Progenitor cell of endocrine pancreas (in vitro differentiated cells): Measurements from ENCODE around the gene FGFBP3. TPM values are rescaled to one million over a fixed set of nuclear protein-coding genes. Genes with fewer than 3 reads are reported as not detected.
A peak's percentile ranks its signal among the peaks of the same experiment; 100 is the strongest.

Source experiments
- DNase-seq: peaks from one replicate; pipeline ENCODE4 v3.0.0; 2021; ENCODE audit warnings: low spot score; ENCODE audit not compliant: unreplicated experiment
- H3K27ac Mint-ChIP-seq: 2 replicates; pipeline ENCODE4 v1.8.0; 2021; ENCODE audit warnings: mild to moderate bottlenecking, moderate library complexity, mixed read lengths
- H3K27me3 Mint-ChIP-seq: 2 replicates; pipeline ENCODE4 v1.8.0; 2021; ENCODE audit warnings: mixed read lengths
- H3K36me3 Mint-ChIP-seq: 2 replicates; pipeline ENCODE4 v1.8.0; 2022; ENCODE audit warnings: mixed read lengths; ENCODE audit not compliant: insufficient read depth
- H3K4me1 Mint-ChIP-seq: 2 replicates; pipeline ENCODE4 v1.8.0; 2021; ENCODE audit warnings: low read depth, mixed read lengths
- H3K4me3 Mint-ChIP-seq: 2 replicates; pipeline ENCODE4 v1.8.0; 2021; ENCODE audit warnings: low read depth, mild to moderate bottlenecking, moderate library complexity, mixed read lengths
- H3K9me3 Mint-ChIP-seq: 2 replicates; pipeline ENCODE4 v1.8.0; 2021; ENCODE audit warnings: low read depth, mixed read lengths
- CTCF ChIP-seq: fragments of 200-600 bp; sonication (generic); IDR thresholded peaks from one replicate; pipeline ENCODE4 v1.5.0; 2021; ENCODE audit warnings: antibody characterized with exemption, mild to moderate bottlenecking; ENCODE audit not compliant: unreplicated experiment
- total RNA-seq: library from RNA; stranded (reverse); gene quantifications from 2 replicates; pipeline ENCODE4 v1.2.1, GENCODE V29; 2021

The FGFBP3 gene
- total RNA-seq, 1 donor from 2014 or later: 5.9 TPM

DNA sequence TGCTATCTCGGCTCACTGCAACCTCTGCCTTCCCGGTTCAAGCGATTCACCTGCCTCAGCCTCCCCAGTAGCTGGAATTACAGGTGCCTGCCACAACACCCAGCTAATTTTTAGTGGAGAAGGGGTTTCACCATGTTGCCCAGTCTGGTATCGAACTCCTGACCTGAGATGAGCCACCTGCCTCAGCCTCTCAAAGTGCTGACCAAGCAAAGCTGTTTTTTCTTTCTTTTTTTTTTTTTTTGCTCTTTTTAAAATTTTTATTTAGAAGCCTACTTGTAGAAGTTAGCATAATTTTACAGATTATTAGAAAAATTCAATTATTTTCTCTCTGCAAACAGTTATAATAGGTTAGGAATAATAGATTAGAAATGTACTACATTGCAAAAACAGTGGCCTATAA is 1.2 kb upstream of the FGFBP3 start:
- no peaks in the 10 kb centered on the region for H3K9me3 Mint-ChIP-seq
- H3K36me3 Mint-ChIP-seq: peaks cover 2% of the 10 kb centered on the region
- peaks cover 15% of the 10 kb centered on the region for H3K4me1 Mint-ChIP-seq
- no peak overlapping the region for H3K27ac Mint-ChIP-seq
- no peak overlapping the region for H3K4me3 Mint-ChIP-seq
- H3K27me3 Mint-ChIP-seq: peaks cover 15% of the 10 kb centered on the region
- no peak for TF ChIP-seq CTCF
- DNase-seq: no peak

- peak; percentile 57 for DNase-seq
- H3K9me3 Mint-ChIP-seq: no peaks in the 10 kb centered on the region
- H3K4me1 Mint-ChIP-seq: peaks cover 15% of the 10 kb centered on the region
- H3K36me3 Mint-ChIP-seq: peaks cover 4% of the 10 kb centered on the region
- H3K27ac Mint-ChIP-seq: peak overlapping the region; percentile 87
- peak overlapping the region; percentile 86 for H3K4me3 Mint-ChIP-seq
- TF ChIP-seq CTCF: peak; percentile 57
- H3K27me3 Mint-ChIP-seq: peaks cover 5% of the 10 kb centered on the region
Observed at GRCh38 chr10:91908337-91909116, 759 bp downstream of the FGFBP3 start.

- peak overlapping the region; percentile 83 for H3K4me3 Mint-ChIP-seq
- H3K27ac Mint-ChIP-seq: peak overlapping the region; percentile 87
- TF ChIP-seq CTCF: no peak
- DNase-seq: no peak
- H3K9me3 Mint-ChIP-seq: no peaks in the 10 kb centered on the region
- H3K4me1 Mint-ChIP-seq: peaks cover 15% of the 10 kb centered on the region
- H3K27me3 Mint-ChIP-seq: peaks cover 2% of the 10 kb centered on the region
- peaks cover 4% of the 10 kb centered on the region for H3K36me3 Mint-ChIP-seq
Observed at GRCh38 chr10:91907914-91908336, 1.4 kb downstream of the FGFBP3 start.

DNA sequence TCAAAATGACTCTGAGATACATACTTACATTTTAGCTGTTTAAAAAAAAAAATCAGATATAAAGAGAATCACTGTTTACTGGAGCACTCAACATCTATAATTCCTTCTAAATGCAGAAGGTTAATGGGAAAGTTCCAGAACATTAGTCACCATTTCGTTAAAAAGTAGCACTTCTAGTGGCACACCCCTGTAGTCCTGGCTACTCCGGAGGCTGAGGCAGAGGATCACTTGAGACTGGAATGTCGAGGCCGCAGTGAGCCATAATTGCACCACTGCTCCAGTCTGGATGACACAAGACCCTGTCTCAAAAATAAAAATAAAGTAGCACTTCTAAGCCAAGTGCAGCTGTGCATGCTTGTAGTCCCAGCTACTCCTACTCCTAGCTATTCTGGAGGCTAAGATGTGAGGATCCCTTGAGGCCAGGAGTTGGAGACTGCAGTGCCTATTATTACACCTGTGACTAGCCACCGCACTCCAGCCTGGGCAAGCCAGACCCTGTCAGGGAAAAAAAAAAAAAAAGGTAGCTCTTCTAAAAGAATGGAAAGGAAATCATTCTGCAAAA is 2.2 kb downstream of the FGFBP3 start:
- peaks cover 15% of the 10 kb centered on the region for H3K4me1 Mint-ChIP-seq
- no peak for TF ChIP-seq CTCF
- no peak for DNase-seq
- H3K9me3 Mint-ChIP-seq: no peaks in the 10 kb centered on the region
- no peaks in the 10 kb centered on the region for H3K27me3 Mint-ChIP-seq
- peaks cover 4% of the 10 kb centered on the region for H3K36me3 Mint-ChIP-seq
- peak overlapping the region; percentile 87 for H3K27ac Mint-ChIP-seq
- H3K4me3 Mint-ChIP-seq: peak overlapping the region; percentile 83

DNA sequence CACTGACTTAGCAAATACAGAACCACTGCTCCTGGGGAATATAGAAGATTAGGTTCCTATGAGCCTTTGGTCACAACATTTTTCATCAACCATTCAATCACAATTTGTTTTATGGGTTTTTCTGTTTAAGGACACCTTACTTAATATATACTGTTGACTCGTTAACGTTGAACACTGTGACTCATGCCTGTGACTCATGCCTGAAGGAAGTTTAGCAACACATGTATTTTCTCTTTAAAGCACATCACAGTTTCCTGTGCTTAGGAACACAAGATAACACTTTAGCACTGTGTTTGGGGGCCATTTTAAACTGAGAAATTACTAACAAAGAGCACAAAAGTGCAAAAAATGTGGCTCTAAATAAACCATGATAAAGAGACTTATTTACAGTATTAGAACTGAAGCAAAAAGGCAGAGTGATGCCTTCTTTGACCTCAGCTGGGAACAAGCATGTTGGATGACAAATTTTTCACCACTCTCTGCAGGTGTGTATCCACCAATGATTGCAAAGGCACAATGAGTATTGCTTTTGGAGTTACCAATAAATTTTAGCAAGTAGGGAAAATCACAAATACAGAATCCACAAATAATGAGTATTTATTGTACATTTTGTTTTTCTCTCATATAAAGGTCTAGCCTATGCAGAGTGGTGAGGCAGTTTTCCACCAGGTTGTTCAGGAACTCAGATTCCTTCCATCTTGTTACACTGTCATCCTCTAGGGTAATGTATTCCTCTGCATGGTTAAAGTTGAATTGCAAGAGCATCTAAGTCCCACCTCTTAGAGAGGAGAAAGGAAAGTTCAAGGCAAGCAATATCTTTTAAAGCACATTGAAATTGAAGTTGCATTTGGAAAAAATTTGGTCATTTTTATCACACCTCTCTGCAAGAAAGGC is 7.3 kb downstream of the FGFBP3 start:
- Mint-ChIP-seq H3K9me3 (no peaks in the 10 kb centered on the region), H3K4me3 (no peak overlapping the region), H3K27ac (no peak overlapping the region), H3K36me3 (peaks cover 4% of the 10 kb centered on the region), H3K4me1 (no peaks in the 10 kb centered on the region), H3K27me3 (no peaks in the 10 kb centered on the region)
- TF ChIP-seq CTCF: no peak
- no peak for DNase-seq
